Urinary bladder (tissue), 4 donors: ENCODE data around the gene TMEM30A. TPM values are rescaled to one million over a fixed set of nuclear protein-coding genes. Genes with fewer than 3 reads are reported as not detected.

Source experiments
- DNase-seq: peaks from one replicate; pipeline ENCODE4 v3.0.0-alpha.2; 2015; ENCODE audit errors: extremely low spot score
- H3K27ac ChIP-seq: one replicate; pipeline ENCODE4 v1.5.1; 2013; ENCODE audit warnings: low read depth, mild to moderate bottlenecking, moderate library complexity
- H3K36me3 ChIP-seq: one replicate; pipeline ENCODE4 v1.6.1; 2013; ENCODE audit warnings: mild to moderate bottlenecking, moderate library complexity; ENCODE audit not compliant: insufficient read depth
- H3K4me1 ChIP-seq: one replicate; pipeline ENCODE4 v1.6.1; 2013; ENCODE audit warnings: mild to moderate bottlenecking, moderate library complexity; ENCODE audit not compliant: insufficient read depth
- H3K4me3 ChIP-seq: one replicate; pipeline ENCODE4 v1.5.1; 2013; ENCODE audit warnings: low read depth, low read length
- WGBS: extraction: QIAGEN DNeasy Blood & Tissue Kit; methylation state at CpG from one replicate; pipeline ENCODE4 v1.1.7; 2013; 5-methylcytosine and 5-hydroxymethylcytosine counted together
- polyA plus RNA-seq: library from polyadenylated mRNA; stranded (reverse); fragments of 200-250 nt; gene quantifications from one replicate; pipeline ENCODE4 v1.2.3, GENCODE V29; 2013
- total RNA-seq: library from RNA; depleted of rRNA; stranded (reverse); fragments of >200 nt; gene quantifications from one replicate; pipeline ENCODE4 v1.2.3, GENCODE V29; 2014
- donor health status: healthy with polysubstance abuse.
- donor health status: healthy.

The TMEM30A gene
- total and polyA plus RNA-seq, 2 donors, result 77.8 to 179 TPM

DNA sequence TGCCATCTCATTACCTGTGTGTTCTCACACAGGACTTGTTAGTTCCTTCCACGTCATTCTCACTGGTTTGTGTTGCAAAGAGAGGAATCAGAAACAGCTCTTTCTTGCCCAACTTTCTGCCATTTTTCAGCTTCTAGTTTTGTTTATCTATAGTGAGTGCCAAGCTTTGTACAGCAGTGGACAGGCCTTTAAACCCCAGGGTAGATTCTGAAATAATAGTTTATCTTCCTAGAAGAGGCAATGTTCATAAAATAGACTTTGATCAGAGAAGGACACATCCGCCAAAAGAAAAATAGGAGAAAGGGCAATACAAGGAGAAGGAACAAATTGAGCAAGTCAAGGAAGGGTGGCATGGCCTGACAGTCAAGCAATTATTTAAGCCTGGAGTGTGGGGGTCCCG is 17.7 kb upstream of the TMEM30A start:
- no peak for DNase-seq
- WGBS, result 87% methylated on average over 3 of the region's 3 CpGs
- Histone ChIP-seq H3K4me1 (no peaks in the 10 kb centered on the region), H3K36me3 (no peaks in the 10 kb centered on the region), H3K4me3 (no peak overlapping the region), H3K27ac (no peak overlapping the region)

GRCh38 chr6:75301537-75301936 is 16.9 kb upstream of the TMEM30A start:
- Histone ChIP-seq H3K4me1 (no peaks in the 10 kb centered on the region), H3K27ac (no peak overlapping the region), H3K4me3 (no peak overlapping the region), H3K36me3 (no peaks in the 10 kb centered on the region)
- DNase-seq, result no peak

GRCh38 chr6:75301088-75301487 is 16.5 kb upstream of the TMEM30A start:
- Histone ChIP-seq H3K4me1 (no peaks in the 10 kb centered on the region), H3K4me3 (no peak overlapping the region), H3K36me3 (no peaks in the 10 kb centered on the region), H3K27ac (no peak overlapping the region)
- 98% methylated on average over 2 of the region's 2 CpGs for WGBS
- no peak for DNase-seq

DNA sequence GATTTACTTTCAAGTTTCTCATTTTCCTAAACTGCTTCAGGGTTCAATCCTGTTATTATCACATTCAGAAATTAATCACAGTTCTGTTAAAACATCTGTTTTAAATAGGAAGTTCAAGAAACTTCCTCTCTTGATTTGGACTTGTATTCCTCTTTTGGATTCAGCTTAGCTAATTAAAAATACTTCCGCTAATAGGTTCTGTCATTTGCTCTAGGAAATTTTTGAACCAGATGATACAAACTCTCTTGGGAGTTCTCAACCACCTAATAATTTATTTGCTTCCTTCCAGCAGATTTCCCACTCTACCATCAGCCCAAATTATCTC is 15.9 kb upstream of the TMEM30A start:
- Histone ChIP-seq H3K36me3 (no peaks in the 10 kb centered on the region), H3K27ac (no peak overlapping the region), H3K4me1 (no peaks in the 10 kb centered on the region), H3K4me3 (no peak overlapping the region)
- WGBS, result 73% methylated on average over 1 of the region's 1 CpG
- DNase-seq, result no peak

GRCh38 chr6:75299801-75300530 is 15.4 kb upstream of the TMEM30A start:
- Histone ChIP-seq H3K27ac (no peak overlapping the region), H3K4me3 (no peak overlapping the region), H3K4me1 (no peaks in the 10 kb centered on the region), H3K36me3 (no peaks in the 10 kb centered on the region)
- DNase-seq, result no peak
- 57% methylated on average over 2 of the region's 2 CpGs for WGBS

- H3K4me3 ChIP-seq, result no peak overlapping the region
- H3K27ac ChIP-seq, result no peak overlapping the region
- H3K36me3 ChIP-seq, result no peaks in the 10 kb centered on the region
- WGBS, result 12% methylated on average over 3 of the region's 3 CpGs
- H3K4me1 ChIP-seq, result no peaks in the 10 kb centered on the region
- DNase-seq, result peak; percentile 40
Observed at GRCh38 chr6:75296811-75297779, 12.5 kb upstream of the TMEM30A start.

- H3K27ac ChIP-seq, result no peak overlapping the region
- no peak for DNase-seq
- H3K4me3 ChIP-seq, result no peak overlapping the region
- H3K36me3 ChIP-seq, result no peaks in the 10 kb centered on the region
- 94% methylated on average over 2 of the region's 2 CpGs for WGBS
- H3K4me1 ChIP-seq, result no peaks in the 10 kb centered on the region
Observed at GRCh38 chr6:75292555-75292954, 8.0 kb upstream of the TMEM30A start.

GRCh38 chr6:75291744-75292143 is 7.2 kb upstream of the TMEM30A start:
- WGBS, result 65% methylated on average over 1 of the region's 1 CpG
- no peaks in the 10 kb centered on the region for H3K36me3 ChIP-seq
- DNase-seq, result no peak
- no peaks in the 10 kb centered on the region for H3K4me1 ChIP-seq
- H3K27ac ChIP-seq, result no peak overlapping the region
- H3K4me3 ChIP-seq, result no peak overlapping the region

GRCh38 chr6:75291331-75291730 is 6.7 kb upstream of the TMEM30A start:
- 76% methylated on average over 2 of the region's 2 CpGs for WGBS

GRCh38 chr6:75290136-75290945 is 5.7 kb upstream of the TMEM30A start:
- Histone ChIP-seq H3K4me1 (no peaks in the 10 kb centered on the region), H3K27ac (no peak overlapping the region)

More at GRCh38 chr6:75291331-75291730, 6.7 kb upstream of the TMEM30A start:
- no peaks in the 10 kb centered on the region for H3K4me1 ChIP-seq
- no peak overlapping the region for H3K4me3 ChIP-seq
- H3K36me3 ChIP-seq, result no peaks in the 10 kb centered on the region
- no peak for DNase-seq
- H3K27ac ChIP-seq, result no peak overlapping the region

DNA sequence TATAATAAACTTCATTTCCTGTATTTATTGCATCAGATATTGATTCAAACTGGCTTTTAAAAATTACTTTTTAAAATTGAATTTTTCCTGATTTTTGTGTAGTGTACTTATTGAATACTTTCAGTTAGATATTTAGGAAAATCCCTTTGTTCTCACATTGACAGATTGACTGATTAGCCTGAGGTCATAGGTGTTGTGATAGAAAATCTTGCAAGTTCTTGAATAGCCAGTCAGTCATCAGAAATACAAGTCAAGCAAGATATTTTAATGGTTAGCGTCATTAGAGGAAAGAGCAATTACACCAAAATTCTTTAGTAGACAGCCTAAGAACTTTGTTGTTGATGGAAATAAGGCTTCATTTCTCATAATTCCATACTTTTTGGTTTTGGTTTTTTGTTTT is 3.4 kb upstream of the TMEM30A start:
- WGBS, result 94% methylated on average over 1 of the region's 1 CpG
- DNase-seq, result no peak

More at GRCh38 chr6:75290136-75290945, 5.7 kb upstream of the TMEM30A start:
- Histone ChIP-seq H3K4me3 (no peak overlapping the region), H3K36me3 (no peaks in the 10 kb centered on the region)
- 62% methylated on average over 7 of the region's 7 CpGs for WGBS
- DNase-seq, result no peak

DNA sequence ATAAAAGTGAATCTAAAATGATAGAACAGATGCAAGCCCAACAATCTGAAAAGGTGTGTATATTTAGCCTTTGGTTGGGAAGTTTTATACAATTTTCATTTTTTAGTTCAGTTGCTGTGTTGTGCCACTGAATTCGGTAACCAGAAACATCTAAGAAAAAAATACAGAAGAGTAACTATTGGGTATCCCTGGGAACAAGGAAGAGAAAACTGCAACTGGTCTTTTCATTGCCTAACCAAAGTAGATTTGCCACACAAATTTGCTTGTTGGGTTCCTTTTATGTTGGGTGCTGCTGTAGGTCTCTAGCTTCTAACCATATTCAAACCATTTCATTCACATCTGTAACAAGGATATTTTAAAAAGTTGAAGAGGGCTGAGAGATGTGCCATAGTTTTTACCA is 2.8 kb upstream of the TMEM30A start:
- H3K4me3 ChIP-seq, result no peak overlapping the region
- H3K27ac ChIP-seq, result no peak overlapping the region
- 83% methylated on average over 1 of the region's 1 CpG for WGBS
- DNase-seq, result no peak
- no peaks in the 10 kb centered on the region for H3K36me3 ChIP-seq
- no peaks in the 10 kb centered on the region for H3K4me1 ChIP-seq

More for the DNA sequence above, 3.4 kb upstream of the TMEM30A start:
- H3K27ac ChIP-seq, result no peak overlapping the region
- H3K4me3 ChIP-seq, result no peak overlapping the region
- H3K36me3 ChIP-seq, result no peaks in the 10 kb centered on the region
- H3K4me1 ChIP-seq, result no peaks in the 10 kb centered on the region

GRCh38 chr6:75286955-75287354 is 2.4 kb upstream of the TMEM30A start:
- Histone ChIP-seq H3K36me3 (no peaks in the 10 kb centered on the region), H3K27ac (no peak overlapping the region), H3K4me3 (no peak overlapping the region), H3K4me1 (no peaks in the 10 kb centered on the region)
- no peak for DNase-seq
- WGBS, result 90% methylated on average over 2 of the region's 2 CpGs
